GM23248 (cell line): ENCODE results near the gene NMS.

ENCODE experiments used
- EZH2 ChIP-seq: fragments of 200-600 bp; sonication (generic); IDR thresholded peaks from 2 replicates; pipeline ENCODE4 v1.6.1; 2018; ENCODE audit warnings: antibody characterized with exemption, mild to moderate bottlenecking; ENCODE audit not compliant: insufficient read depth, poor library complexity, severe bottlenecking
- EZH2phosphoT487 ChIP-seq: fragments of 200-600 bp; sonication (generic); IDR thresholded peaks from 2 replicates; pipeline ENCODE4 v1.6.1; 2018; ENCODE audit warnings: antibody characterized with exemption, moderate library complexity, mild to moderate bottlenecking, low read depth; ENCODE audit not compliant: insufficient read depth

- TF ChIP-seq EZH2 (no peak), EZH2phosphoT487 (no peak)
These were observed 47.8 kb upstream of the NMS start for GRCh38 chr2:100422320-100423055.
